H1 (cell line): ENCODE data around the gene PTPRD. TPM values are rescaled to one million over a fixed set of nuclear protein-coding genes. Genes with fewer than 3 reads are reported as not detected.

Experiments
- CTCF ChIA-PET: fragments of 300-600 bp; sonication (Branson Sonifier 250); formaldehyde crosslinking; loops from one replicate; lab custom pipeline; 2021; ENCODE audit not compliant: partially characterized antibody; lab: Charles Lee
- POLR2A ChIA-PET: fragments of 300-600 bp; sonication (Branson Sonifier 250); formaldehyde crosslinking; loops from one replicate; lab custom pipeline; 2021; ENCODE audit warnings: inconsistent platforms; ENCODE audit not compliant: partially characterized antibody; lab: Charles Lee
- DNase-seq, 2 experiments: peaks; one replicate each; pipeline versions ENCODE4 v3.0.0 to v3.0.0-alpha.2; 2010 to 2022; ENCODE audit warnings: low spot score in 2 of 2, low read depth in 1 of 2, mixed read lengths in 1 of 2
- FAIRE-seq: peaks from 2 replicates; lab custom pipeline; 2011; peaks lifted over from hg19 to GRCh38; lab: Jason Lieb, UNC
- H2AFZ ChIP-seq: 2 replicates; pipeline ENCODE4 v1.8.1; 2012; ENCODE audit warnings: low read length, inconsistent platforms
- H2AK5ac ChIP-seq: 2 replicates; pipeline ENCODE4 v1.6.1; 2013; ENCODE audit warnings: low read depth, low read length
- H2BK120ac ChIP-seq: replicated peaks from 2 replicates; pipeline ENCODE3; 2013; ENCODE audit warnings: low read depth, low read length, inconsistent platforms
- H2BK12ac ChIP-seq: 2 replicates; pipeline ENCODE4 v1.6.1; 2013; ENCODE audit warnings: low read depth, low read length
- H2BK15ac ChIP-seq: 2 replicates; pipeline ENCODE4 v1.6.1; 2013; ENCODE audit warnings: low read length
- H2BK20ac ChIP-seq: 2 replicates; pipeline ENCODE4 v1.6.1; 2013; ENCODE audit warnings: low read length
- H2BK5ac ChIP-seq: 2 replicates; pipeline ENCODE4 v1.6.1; 2013; ENCODE audit warnings: low read depth, low read length
- H3K14ac ChIP-seq: 2 replicates; pipeline ENCODE4 v1.6.1; 2013; ENCODE audit warnings: inconsistent platforms; ENCODE audit not compliant: insufficient read length
- H3K18ac ChIP-seq: 2 replicates; pipeline ENCODE4 v1.6.1; 2013; ENCODE audit warnings: low read length; ENCODE audit errors: extremely low read depth
- H3K23ac ChIP-seq: 2 replicates; pipeline ENCODE4 v1.6.1; 2013; ENCODE audit warnings: inconsistent platforms; ENCODE audit not compliant: insufficient read length
- H3K23me2 ChIP-seq: 2 replicates; pipeline ENCODE4 v1.6.1; 2013; ENCODE audit warnings: low read depth, low read length
- H3K27ac ChIP-seq: 2 replicates; pipeline ENCODE4 v1.6.1; 2011; ENCODE audit warnings: low read depth, low read length, inconsistent platforms
- H3K27me3 ChIP-seq, 4 experiments: replicated peaks in 1 of 4; 1 replicate in 1 of 4; 2 replicates in 3 of 4; pipeline versions ENCODE4 v1.6.1 to v1.8.1; 2011 to 2013; ENCODE audit warnings: low read length in 3 of 4, mild to moderate bottlenecking in 3 of 4, inconsistent platforms in 2 of 4, mixed read lengths in 2 of 4, moderate library complexity in 1 of 4; ENCODE audit not compliant: control insufficient read depth in 3 of 4, insufficient read depth in 3 of 4; ENCODE audit errors: extremely low read depth in 1 of 4
- H3K36me3 ChIP-seq, 4 experiments: 2 replicates each; pipeline versions ENCODE4 v1.6.1 to v1.8.1; 2011 to 2013; ENCODE audit warnings: mild to moderate bottlenecking in 4 of 4, low read length in 3 of 4, moderate library complexity in 2 of 4, control low read depth in 1 of 4, inconsistent platforms in 1 of 4; ENCODE audit not compliant: insufficient read depth in 4 of 4, control insufficient read depth in 2 of 4
- H3K4ac ChIP-seq: replicated peaks from 2 replicates; pipeline ENCODE3; 2013; ENCODE audit warnings: low read length, low read depth, mixed read lengths, inconsistent platforms; ENCODE audit not compliant: insufficient read length
- H3K4me1 ChIP-seq, 4 experiments: replicated peaks in 1 of 4; 1 replicate in 1 of 4; 2 replicates in 3 of 4; pipeline versions ENCODE4 v1.6.1 to v1.8.1; 2011 to 2013; ENCODE audit warnings: low read length in 3 of 4, inconsistent platforms in 2 of 4, mixed read lengths in 1 of 4; ENCODE audit not compliant: insufficient read depth in 4 of 4, control insufficient read depth in 3 of 4
- H3K4me2 ChIP-seq, 2 experiments: 2 replicates each; pipeline versions ENCODE4 v1.6.1 to v1.8.1; 2011 to 2013; ENCODE audit warnings: low read depth in 2 of 2, low read length in 2 of 2, control low read depth in 1 of 2, inconsistent platforms in 1 of 2, mild to moderate bottlenecking in 1 of 2; ENCODE audit not compliant: insufficient read depth in 1 of 2
- H3K4me3 ChIP-seq, 4 experiments: fragments of 200-600, 300-600 bp in 1 of 4; sonication (generic), shearing (Covaris generic), sonication (Bioruptor Twin) in 1 of 4; 2 replicates each; pipeline versions ENCODE4 v1.5.1 to v1.8.1; 2011 to 2016; ENCODE audit warnings: low read length in 4 of 4, low read depth in 3 of 4, control low read depth in 2 of 4, inconsistent platforms in 2 of 4, mild to moderate bottlenecking in 2 of 4, mixed read lengths in 1 of 4, moderate library complexity in 1 of 4; ENCODE audit not compliant: insufficient read depth in 2 of 4; ENCODE audit errors: extremely low read depth in 1 of 4
- H3K56ac ChIP-seq: replicated peaks from 2 replicates; pipeline ENCODE3; 2013; ENCODE audit warnings: low read depth, mild to moderate bottlenecking, mixed read lengths, low read length, inconsistent platforms; ENCODE audit not compliant: insufficient read length
- H3K79me1 ChIP-seq: 2 replicates; pipeline ENCODE4 v1.6.1; 2013; ENCODE audit warnings: low read depth, low read length, control low read depth
- H3K79me2 ChIP-seq, 2 experiments: 2 replicates each; pipeline versions ENCODE4 v1.6.1 to v1.8.1; 2012 to 2013; ENCODE audit warnings: low read length in 2 of 2, mild to moderate bottlenecking in 2 of 2, inconsistent platforms in 1 of 2; ENCODE audit not compliant: insufficient read depth in 2 of 2, control insufficient read depth in 1 of 2
- H3K9ac ChIP-seq, 4 experiments: replicated peaks in 1 of 4; 1 replicate in 1 of 4; 2 replicates in 3 of 4; pipeline versions ENCODE4 v1.6.1 to v1.8.1; 2011 to 2013; ENCODE audit warnings: low read depth in 3 of 4, low read length in 3 of 4, control low read depth in 2 of 4, mild to moderate bottlenecking in 2 of 4, moderate library complexity in 2 of 4, inconsistent platforms in 1 of 4; ENCODE audit errors: extremely low read depth in 1 of 4
- H3K9me3 ChIP-seq, 2 experiments: 2 replicates each; pipeline versions ENCODE4 v1.6.1 to v1.8.1; 2012 to 2013; ENCODE audit warnings: mild to moderate bottlenecking in 2 of 2, moderate library complexity in 2 of 2, control low read depth in 1 of 2, inconsistent platforms in 1 of 2, low read depth in 1 of 2, low read length in 1 of 2, mixed read lengths in 1 of 2; ENCODE audit not compliant: insufficient read depth in 2 of 2
- H4K20me1 ChIP-seq, 2 experiments: replicated peaks in 1 of 2; 2 replicates each; pipeline versions ENCODE3 to v1.8.1; 2011 to 2013; ENCODE audit warnings: inconsistent platforms in 2 of 2, low read length in 2 of 2, mild to moderate bottlenecking in 1 of 2; ENCODE audit not compliant: insufficient read depth in 2 of 2, control insufficient read depth in 1 of 2
- H4K5ac ChIP-seq: 2 replicates; pipeline ENCODE4 v1.6.1; 2013; ENCODE audit warnings: low read length, low read depth, mixed read lengths, inconsistent platforms; ENCODE audit not compliant: insufficient read length
- H4K8ac ChIP-seq: 2 replicates; pipeline ENCODE4 v1.8.0; 2013; ENCODE audit warnings: mild to moderate bottlenecking, moderate library complexity, low read length, inconsistent platforms; ENCODE audit not compliant: insufficient read depth; ENCODE audit errors: extremely low read depth
- H4K91ac ChIP-seq: replicated peaks from 2 replicates; pipeline ENCODE3; 2013; ENCODE audit warnings: low read length, mixed read lengths, inconsistent platforms; ENCODE audit not compliant: insufficient read length
- CEBPB ChIP-seq: IDR thresholded peaks from 2 replicates; pipeline ENCODE4 v1.6.1; 2012; ENCODE audit warnings: low read depth, low read length
- CHD1 ChIP-seq: IDR thresholded peaks from 2 replicates; pipeline ENCODE4 v1.6.1; 2012; ENCODE audit warnings: low read depth, low read length, improper control_type of control experiment
- CHD2 ChIP-seq: IDR thresholded peaks from 2 replicates; pipeline ENCODE4 v1.6.1; 2012; ENCODE audit warnings: low read length, improper control_type of control experiment
- GTF2F1 ChIP-seq: IDR thresholded peaks from 2 replicates; pipeline ENCODE4 v1.6.1; 2012; ENCODE audit warnings: low read depth, low read length, improper control_type of control experiment, borderline replicate concordance
- POU5F1 ChIP-seq: IDR thresholded peaks from 2 replicates; pipeline ENCODE4 v1.6.1; 2011; ENCODE audit warnings: low read depth, mild to moderate bottlenecking, low read length, moderate library complexity
- SAP30 ChIP-seq: fragments of 300-600 bp; sonication (generic); IDR thresholded peaks from 2 replicates; pipeline ENCODE4 v1.7.1; 2012; ENCODE audit warnings: low read length, moderate library complexity, mild to moderate bottlenecking, inconsistent platforms; ENCODE audit not compliant: insufficient read depth, insufficient replicate concordance
- SIRT6 ChIP-seq: IDR thresholded peaks from one replicate; pipeline ENCODE4 v1.7.1; 2012; ENCODE audit warnings: low read length, inconsistent platforms
- WGBS, 2 experiments: shearing (Covaris generic) in 1 of 2; methylation state at CpG; one replicate each; pipeline versions ENCODE4 v1.1.6 to v1.1.7; 2013 to 2015; ENCODE audit warnings: low lambda C conversion rate in 2 of 2, mixed read lengths in 2 of 2, inconsistent platforms in 1 of 2, low coverage in 1 of 2, missing lambda C conversion rate in 1 of 2; ENCODE audit not compliant: insufficient replicate concordance in 2 of 2, insufficient coverage in 1 of 2, insufficient read length in 1 of 2; ENCODE audit errors: extremely low coverage in 1 of 2, missing lambda C conversion rate in 1 of 2; 5-methylcytosine and 5-hydroxymethylcytosine counted together
- polyA plus RNA-seq, 7 experiments: library from polyadenylated mRNA; depleted of rRNA in 3 of 7; stranded (reverse) in 5 of 7; unstranded in 2 of 7; fragments of >200 nt in 5 of 7; fragments of 200-250 nt in 2 of 7; gene quantifications; 1 replicate in 5 of 7; 2 replicates in 1 of 7; 4 replicates in 1 of 7; pipeline versions ENCODE4 v1.2.1 to v1.2.3, GENCODE V29; 2011 to 2013; ENCODE audit warnings: missing spikeins in 2 of 7, mixed read lengths in 2 of 7
- total RNA-seq: library from RNA; stranded (reverse); fragmentation: NEBNext Ultra II Directional; extraction: Animal tissue kit (Norgen Biotek cat#: 25700); gene quantifications from 2 replicates; pipeline ENCODE4 v1.2.1, GENCODE V29; 2021

PTPRD gene
- total and polyA plus RNA-seq, 2 of the 8 experiments (the other 6 are each of a cell fraction or from before 2014, with no cell fraction given): 17.2 to 77.0 TPM

DNA sequence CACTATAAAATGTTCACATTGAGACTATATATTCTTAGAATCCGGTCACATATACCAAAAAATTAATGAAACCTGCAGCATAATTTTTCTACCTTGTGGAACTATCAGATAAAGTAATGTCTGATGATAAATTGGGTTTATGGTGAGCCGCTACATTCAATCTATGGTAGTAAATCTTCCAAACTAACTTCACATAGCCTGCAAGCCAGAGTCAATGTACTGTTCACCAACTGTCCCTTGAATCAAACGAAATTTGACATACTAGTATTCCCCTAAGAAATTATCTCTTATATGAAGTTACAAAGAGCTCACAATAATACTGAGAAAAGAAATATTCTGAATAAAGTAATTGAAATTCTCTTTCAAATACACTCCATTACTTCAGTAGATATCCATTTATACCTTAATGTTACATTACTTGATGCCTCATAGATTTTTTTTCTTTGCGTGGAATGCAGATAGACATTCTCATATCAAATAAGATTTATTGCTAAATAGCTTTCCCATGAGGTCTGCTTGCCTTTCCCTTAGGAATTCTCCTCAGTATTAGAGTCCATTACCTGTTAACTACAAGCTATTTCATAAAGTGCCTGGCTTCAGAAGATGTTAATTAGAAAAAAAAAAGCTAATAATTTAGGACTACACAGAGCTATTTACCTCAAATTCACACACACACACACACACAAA lies 169.5 kb downstream of the PTPRD start:
- no peak overlapping the region for H4K8ac ChIP-seq
- no peak overlapping the region for H3K56ac ChIP-seq
- no peak overlapping the region for H3K4me3 ChIP-seq
- H4K5ac ChIP-seq: no peak overlapping the region
- H3K4me2 ChIP-seq: no peak overlapping the region
- H3K4ac ChIP-seq: no peak overlapping the region
- H3K27ac ChIP-seq: no peak overlapping the region
- H2AFZ ChIP-seq: no peak overlapping the region
- H2BK15ac ChIP-seq: no peak overlapping the region
- H3K9me3 ChIP-seq: no peaks in the 10 kb centered on the region
- POLR2A ChIA-PET: no interaction called here
- no peak overlapping the region for H2AK5ac ChIP-seq
- H3K9ac ChIP-seq: no peak overlapping the region
- no peaks in the 10 kb centered on the region for H3K36me3 ChIP-seq
- no peaks in the 10 kb centered on the region for H3K23me2 ChIP-seq
- no peaks in the 10 kb centered on the region; a peak in 1 of 7 replicates for H3K27me3 ChIP-seq
- no peaks in the 10 kb centered on the region for H3K79me2 ChIP-seq
- H4K20me1 ChIP-seq: no peaks in the 10 kb centered on the region
- H2BK5ac ChIP-seq: no peak overlapping the region
- no peak overlapping the region for H3K14ac ChIP-seq
- 87% methylated on average over 4 of the region's 4 CpGs; no CpG with 5 or more reads in 1 of the 2 experiments for WGBS, 2 experiments
- TF ChIP-seq GTF2F1 (no peak), CHD1 (no peak), CEBPB (no peak), SIRT6 (no peak), POU5F1 (no peak), SAP30 (no peak), CHD2 (no peak)
- H2BK120ac ChIP-seq: no peak overlapping the region
- peaks cover 0 to 4% (median 1%) of the 10 kb centered on the region in 4 experiments; a peak in 2 of 7 replicates for H3K4me1 ChIP-seq
- DNase-seq (no peak), FAIRE-seq (no peak)
- H3K79me1 ChIP-seq: no peaks in the 10 kb centered on the region
- CTCF ChIA-PET: interaction anchor here (0.9 to 1.2 kb wide), 3 partner anchors 37 to 92 kb away, joined by 3 to 4 read pairs (median 3); no protein-coding TSS in a partner anchor
- no peak overlapping the region for H2BK20ac ChIP-seq
- H3K18ac ChIP-seq: no peak overlapping the region
- H3K23ac ChIP-seq: no peak overlapping the region
- no peak overlapping the region for H4K91ac ChIP-seq
- no peak overlapping the region for H2BK12ac ChIP-seq
